A549 (cell line): ENCODE data around the gene KEAP1. TPM values are rescaled to one million over a fixed set of nuclear protein-coding genes. Genes with fewer than 3 reads are reported as not detected.

ENCODE experiments used
- ATAC-seq, 2 experiments: fragments of 200-7000 bp in 1 of 2; fragments of >200 bp in 1 of 2; cut with Nextera tagmentation in 1 of 2; cut with Tn5 transposase in 1 of 2; 3 replicates each; pipeline versions ENCODE4 v1.8.0 to v1.9.1; 2018 to 2020; ENCODE audit warnings: mild to moderate bottlenecking in 1 of 2, moderate library complexity in 1 of 2
- CTCF ChIA-PET: fragments of 300-600 bp; sonication (Branson Sonifier 250); formaldehyde crosslinking; extraction: SDS; loops from one replicate; lab custom pipeline; 2021; ENCODE audit warnings: antibody characterized with exemption, inconsistent platforms; lab: Yijun Ruan, JAX
- POLR2A ChIA-PET: fragments of 350-600 bp; formaldehyde crosslinking; extraction: SDS; loops from one replicate; lab custom pipeline; 2021; ENCODE audit warnings: antibody characterized with exemption, inconsistent platforms; lab: Yijun Ruan, JAX
- DNase-seq, 2 experiments: peaks; one replicate each; pipeline versions ENCODE4 v3.0.0 to v3.0.0-alpha.2; 2011 to 2016; ENCODE audit warnings: low read depth in 1 of 2, low spot score in 1 of 2
- FAIRE-seq: peaks from 2 replicates; lab custom pipeline; 2011; peaks lifted over from hg19 to GRCh38; lab: Jason Lieb, UNC
- H3K27ac ChIP-seq, 2 experiments: fragments of >200 bp; sonication (Bioruptor Twin); formaldehyde crosslinking; 3 replicates each; pipeline ENCODE4 v1.5.1; 2016 to 2017
- H3K4me1 ChIP-seq: fragments of >200 bp; sonication (Bioruptor Twin); formaldehyde crosslinking; 3 replicates; pipeline ENCODE4 v1.6.1; 2016
- H3K4me2 ChIP-seq: fragments of >200 bp; sonication (Bioruptor Twin); formaldehyde crosslinking; 3 replicates; pipeline ENCODE4 v1.6.1; 2016
- H3K4me3 ChIP-seq: fragments of >200 bp; sonication (Bioruptor Twin); formaldehyde crosslinking; 3 replicates; pipeline ENCODE4 v1.5.1; 2016
- H3K9me3 ChIP-seq: fragments of >200 bp; sonication (Bioruptor Twin); formaldehyde crosslinking; 3 replicates; pipeline ENCODE4 v1.6.1; 2016
- BHLHE40 ChIP-seq: IDR thresholded peaks from 2 replicates; pipeline ENCODE4 v1.6.1; 2012; ENCODE audit warnings: low read depth, low read length, inconsistent platforms
- CBX2 ChIP-seq: fragments of 200-600 bp; sonication (generic); IDR thresholded peaks from 2 replicates; pipeline ENCODE4 v1.6.1; 2016; ENCODE audit warnings: low read depth, mild to moderate bottlenecking, borderline replicate concordance
- CEBPB ChIP-seq, 2 experiments: fragments of >200 bp in 1 of 2; sonication (Bioruptor Twin) in 1 of 2; formaldehyde crosslinking in 1 of 2; IDR thresholded peaks; 2 replicates each; pipeline ENCODE4 v1.6.1; 2012 to 2016
- CHD4 ChIP-seq: fragments of 200-600 bp; sonication (generic); IDR thresholded peaks from 2 replicates; pipeline ENCODE4 v1.6.1; 2016; ENCODE audit warnings: antibody characterized with exemption, mild to moderate bottlenecking, borderline replicate concordance
- EHMT2 ChIP-seq: fragments of 200-600 bp; sonication (generic); IDR thresholded peaks from 2 replicates; pipeline ENCODE4 v1.6.1; 2016; ENCODE audit warnings: antibody characterized with exemption, low read depth, mild to moderate bottlenecking, moderate library complexity
- EP300 ChIP-seq, 2 experiments: fragments of >200 bp; sonication (Bioruptor Twin); formaldehyde crosslinking; IDR thresholded peaks; 2 replicates in 1 of 2; 3 replicates in 1 of 2; pipeline ENCODE4 v1.6.1; 2016 to 2017
- FOSL2 ChIP-seq, 2 experiments: fragments of 450-650 bp in 1 of 2; fragments of >200 bp in 1 of 2; sonication (Bioruptor Twin) in 1 of 2; formaldehyde crosslinking; IDR thresholded peaks; 2 replicates each; pipeline versions ENCODE4 v1.5.0 to v1.6.1; 2016 to 2020; ENCODE audit warnings: mild to moderate bottlenecking in 1 of 2, moderate library complexity in 1 of 2
- JUN ChIP-seq, 2 experiments: fragments of >200 bp; sonication (Bioruptor Twin); formaldehyde crosslinking; IDR thresholded peaks; 2 replicates in 1 of 2; 3 replicates in 1 of 2; pipeline ENCODE4 v1.6.1; 2016 to 2017
- KDM1A ChIP-seq: fragments of 200-600 bp; sonication (generic); IDR thresholded peaks from 2 replicates; pipeline ENCODE4 v1.6.1; 2016; ENCODE audit warnings: low read depth, mild to moderate bottlenecking
- KDM5A ChIP-seq: fragments of 200-600 bp; sonication (generic); IDR thresholded peaks from 2 replicates; pipeline ENCODE4 v1.6.1; 2016; ENCODE audit warnings: antibody characterized with exemption, mild to moderate bottlenecking
- NPAS2 ChIP-seq: fragments of 250-450 bp; sonication (Bioruptor Pico); IDR thresholded peaks from 2 replicates; pipeline ENCODE4 v1.8.0; 2022; ENCODE audit warnings: mild to moderate bottlenecking, moderate library complexity, borderline replicate concordance
- PHF8 ChIP-seq: fragments of 200-600 bp; sonication (generic); IDR thresholded peaks from 2 replicates; pipeline ENCODE4 v1.6.1; 2016; ENCODE audit warnings: low read depth, mild to moderate bottlenecking, antibody characterized with exemption, moderate library complexity, borderline replicate concordance
- POLR2A ChIP-seq: IDR thresholded peaks from 2 replicates; pipeline ENCODE4 v1.6.1; 2012; ENCODE audit warnings: mild to moderate bottlenecking, low read length
- RCOR1 ChIP-seq: fragments of 150-350 bp; IDR thresholded peaks from 2 replicates; pipeline ENCODE4 v1.6.1; 2014; ENCODE audit warnings: antibody characterized with exemption, low read length, low read depth
- TFCP2L1 ChIP-seq: fragments of 250-450 bp; sonication (Bioruptor Pico); IDR thresholded peaks from 2 replicates; pipeline ENCODE4 v1.5.0; 2021; ENCODE audit warnings: mild to moderate bottlenecking
- TP53 ChIP-seq: fragments of 250-450 bp; sonication (Bioruptor Pico); IDR thresholded peaks from 2 replicates; pipeline ENCODE4 v1.5.0; 2021; ENCODE audit warnings: mild to moderate bottlenecking, moderate library complexity
- ZFP36 ChIP-seq: fragments of 450-650 bp; IDR thresholded peaks from 2 replicates; pipeline ENCODE4 v1.6.1; 2014; ENCODE audit warnings: borderline replicate concordance; ENCODE audit not compliant: partially characterized antibody
- ZSCAN20 ChIP-seq: fragments of 250-450 bp; sonication (Bioruptor Pico); IDR thresholded peaks from 2 replicates; pipeline ENCODE4 v1.8.0; 2022; ENCODE audit warnings: mild to moderate bottlenecking, moderate library complexity
- WGBS: methylation state at CpG from one replicate; pipeline ENCODE4 v1.1.6; 2017; ENCODE audit errors: missing lambda C conversion rate; 5-methylcytosine and 5-hydroxymethylcytosine counted together
- polyA plus RNA-seq, 4 experiments: library from polyadenylated mRNA; depleted of rRNA in 3 of 4; stranded (reverse); fragments of >200 nt; fragmentation: RNase III in 1 of 4; extraction: RNeasy Plus Mini Kit Qiagen cat#74134 plus additional on column Dnase treatment in 1 of 4; gene quantifications; 2 replicates in 3 of 4; 3 replicates in 1 of 4; pipeline ENCODE4 v1.2.3, GENCODE V29; 2011 to 2017
- TF ChIP-seq, protein P1 (sequence below): IDR thresholded peaks from 2 replicates; pipeline ENCODE4 v1.6.1; 2012; ENCODE audit warnings: low read depth, borderline replicate concordance
- TF ChIP-seq, protein P2 (sequence below): IDR thresholded peaks from 2 replicates; pipeline ENCODE4 v1.6.1; 2012
- TF ChIP-seq, protein P3 (sequence below): fragments of >200 bp; sonication (Bioruptor Twin); formaldehyde crosslinking; IDR thresholded peaks from 3 replicates; pipeline ENCODE4 v1.6.1; 2016
- TF ChIP-seq, protein P4 (sequence below): fragments of 250-450 bp; sonication (Bioruptor Pico); IDR thresholded peaks from 2 replicates; pipeline ENCODE4 v1.5.0; 2021; ENCODE audit warnings: mild to moderate bottlenecking, moderate library complexity, borderline replicate concordance

The KEAP1 gene
- polyA plus RNA-seq, 2 of the 4 experiments (the other 2 are of a cell fraction), result 49.3 to 67.7 TPM

DNA sequence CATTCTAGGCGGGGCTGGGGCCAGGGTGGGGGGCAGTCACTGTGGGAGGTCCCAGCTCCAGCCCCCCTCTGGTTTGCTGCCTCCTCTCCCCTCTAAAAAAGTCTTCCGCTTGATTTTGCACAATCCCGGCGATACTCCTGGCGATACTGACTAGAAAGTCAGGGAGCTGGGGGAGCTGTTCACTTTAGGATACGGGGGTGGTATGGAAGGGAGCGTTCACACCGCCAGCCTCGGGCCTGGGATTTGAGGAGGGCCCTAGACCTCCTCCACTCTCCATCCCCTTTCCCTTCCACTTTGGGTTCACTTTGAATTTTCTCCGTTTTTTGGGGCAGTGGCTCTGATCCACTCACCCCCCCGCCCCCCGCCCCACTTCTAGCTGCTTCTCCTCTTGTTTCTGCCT, 35.0 kb downstream of the KEAP1 start:
- H3K4me2 ChIP-seq, result no peak overlapping the region
- DNase-seq (no peak), ATAC-seq (no peak), FAIRE-seq (no peak)
- ChIA-PET POLR2A (no interaction called here), CTCF (interaction anchor here (1.3 kb wide), 1 partner anchor 10 kb away, joined by 4 read pairs; no protein-coding TSS in a partner anchor)
- no peak overlapping the region for H3K27ac ChIP-seq
- H3K4me1 ChIP-seq, result no peaks in the 10 kb centered on the region
- TF ChIP-seq, protein P1, sequence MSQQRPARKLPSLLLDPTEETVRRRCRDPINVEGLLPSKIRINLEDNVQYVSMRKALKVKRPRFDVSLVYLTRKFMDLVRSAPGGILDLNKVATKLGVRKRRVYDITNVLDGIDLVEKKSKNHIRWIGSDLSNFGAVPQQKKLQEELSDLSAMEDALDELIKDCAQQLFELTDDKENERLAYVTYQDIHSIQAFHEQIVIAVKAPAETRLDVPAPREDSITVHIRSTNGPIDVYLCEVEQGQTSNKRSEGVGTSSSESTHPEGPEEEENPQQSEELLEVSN, result no peak
- TF ChIP-seq POLR2A, result no peak
- no peak for TF ChIP-seq TFCP2L1 (CRISPR knock-in tag)
- TF ChIP-seq, protein P2, sequence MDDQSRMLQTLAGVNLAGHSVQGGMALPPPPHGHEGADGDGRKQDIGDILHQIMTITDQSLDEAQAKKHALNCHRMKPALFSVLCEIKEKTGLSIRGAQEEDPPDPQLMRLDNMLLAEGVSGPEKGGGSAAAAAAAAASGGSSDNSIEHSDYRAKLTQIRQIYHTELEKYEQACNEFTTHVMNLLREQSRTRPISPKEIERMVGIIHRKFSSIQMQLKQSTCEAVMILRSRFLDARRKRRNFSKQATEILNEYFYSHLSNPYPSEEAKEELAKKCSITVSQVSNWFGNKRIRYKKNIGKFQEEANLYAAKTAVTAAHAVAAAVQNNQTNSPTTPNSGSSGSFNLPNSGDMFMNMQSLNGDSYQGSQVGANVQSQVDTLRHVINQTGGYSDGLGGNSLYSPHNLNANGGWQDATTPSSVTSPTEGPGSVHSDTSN, result no peak
- H3K4me3 ChIP-seq, result no peak overlapping the region
- 90% methylated on average over 10 of the region's 12 CpGs for WGBS
- H3K9me3 ChIP-seq, result no peaks in the 10 kb centered on the region

DNA sequence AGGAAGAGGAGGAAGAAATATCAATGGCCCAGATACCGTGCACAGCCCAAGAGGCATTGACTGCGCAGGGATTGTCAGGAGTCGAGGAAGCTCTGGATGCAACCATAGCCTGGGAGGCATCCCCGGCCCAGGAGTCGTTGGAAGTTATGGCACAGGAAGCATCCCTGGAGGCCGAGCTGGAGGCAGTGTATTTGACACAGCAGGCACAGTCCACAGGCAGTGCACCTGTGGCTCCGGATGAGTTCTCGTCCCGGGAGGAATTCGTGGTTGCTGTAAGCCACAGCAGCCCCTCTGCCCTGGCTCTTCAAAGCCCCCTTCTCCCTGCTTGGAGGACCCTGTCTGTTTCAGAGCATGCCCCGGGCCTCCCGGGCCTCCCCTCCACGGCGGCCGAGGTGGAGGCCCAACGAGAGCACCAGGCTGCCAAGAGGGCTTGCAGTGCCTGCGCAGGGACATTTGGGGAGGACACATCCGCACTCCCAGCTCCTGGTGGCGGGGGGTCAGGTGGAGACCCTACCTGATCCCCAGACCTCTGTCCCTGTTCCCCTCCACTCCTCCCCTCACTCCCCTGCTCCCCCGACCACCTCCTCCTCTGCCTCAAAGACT, 36.0 kb downstream of the KEAP1 start:
- Histone ChIP-seq H3K4me2 (no peak overlapping the region), H3K27ac (no peak overlapping the region), H3K4me1 (no peaks in the 10 kb centered on the region), H3K4me3 (no peak overlapping the region), H3K9me3 (no peaks in the 10 kb centered on the region)
- WGBS, result 86% methylated on average over 15 of the region's 20 CpGs
- FAIRE-seq, result no peak
- TF ChIP-seq CHD4 (no peak), EP300 (IDR thresholded peaks at IDR 0.05) (no peak), CBX2 (no peak)
- no peak for DNase-seq
- ATAC-seq, result peak in 1 of 2 experiments; percentile 58; a peak in 2 of 6 replicates
- POLR2A ChIA-PET, result interaction anchor here (0.5 kb wide), 1 partner anchor 27 kb away, joined by 4 read pairs; no protein-coding TSS in a partner anchor
- CTCF ChIA-PET, result interaction anchor here (1.2 kb wide), 1 partner anchor 17 kb away, joined by 6 read pairs; no protein-coding TSS in a partner anchor

DNA sequence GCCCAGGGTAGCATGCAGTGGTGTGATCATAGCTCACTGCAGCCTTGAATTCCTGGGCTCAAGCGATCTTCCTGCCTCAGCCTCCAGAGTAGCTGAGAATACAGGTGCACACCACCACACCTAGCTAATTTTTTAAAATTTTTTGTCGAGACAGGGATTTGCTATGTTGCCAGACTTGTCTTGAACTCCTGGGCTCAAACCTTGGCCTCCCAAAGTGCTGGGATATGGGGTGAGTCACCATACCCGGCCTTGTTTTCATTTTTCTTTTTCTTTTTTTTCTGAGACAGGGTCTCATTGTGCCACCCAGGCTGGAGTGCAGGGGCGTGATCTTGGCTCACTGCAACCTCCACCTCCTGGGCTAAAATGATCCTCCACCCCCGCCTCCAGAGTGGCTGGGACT, 38.7 kb downstream of the KEAP1 start:
- H3K9me3 ChIP-seq, result no peaks in the 10 kb centered on the region
- no peak for ATAC-seq
- no peak for TF ChIP-seq BHLHE40
- TF ChIP-seq FOSL2 (IDR thresholded peaks at IDR 0.05), result no peak
- TF ChIP-seq FOSL2 (CRISPR knock-in tag; IDR thresholded peaks at IDR 0.05), result no peak
- TF ChIP-seq PHF8, result no peak
- TF ChIP-seq NPAS2, result no peak
- TF ChIP-seq JUN (IDR thresholded peaks at IDR 0.05), result no peak
- TF ChIP-seq EHMT2, result no peak
- TF ChIP-seq, protein P3, sequence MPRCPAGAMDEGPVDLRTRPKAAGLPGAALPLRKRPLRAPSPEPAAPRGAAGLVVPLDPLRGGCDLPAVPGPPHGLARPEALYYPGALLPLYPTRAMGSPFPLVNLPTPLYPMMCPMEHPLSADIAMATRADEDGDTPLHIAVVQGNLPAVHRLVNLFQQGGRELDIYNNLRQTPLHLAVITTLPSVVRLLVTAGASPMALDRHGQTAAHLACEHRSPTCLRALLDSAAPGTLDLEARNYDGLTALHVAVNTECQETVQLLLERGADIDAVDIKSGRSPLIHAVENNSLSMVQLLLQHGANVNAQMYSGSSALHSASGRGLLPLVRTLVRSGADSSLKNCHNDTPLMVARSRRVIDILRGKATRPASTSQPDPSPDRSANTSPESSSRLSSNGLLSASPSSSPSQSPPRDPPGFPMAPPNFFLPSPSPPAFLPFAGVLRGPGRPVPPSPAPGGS, result no peak
- no peak for TF ChIP-seq KDM1A
- TF ChIP-seq, protein P4, sequence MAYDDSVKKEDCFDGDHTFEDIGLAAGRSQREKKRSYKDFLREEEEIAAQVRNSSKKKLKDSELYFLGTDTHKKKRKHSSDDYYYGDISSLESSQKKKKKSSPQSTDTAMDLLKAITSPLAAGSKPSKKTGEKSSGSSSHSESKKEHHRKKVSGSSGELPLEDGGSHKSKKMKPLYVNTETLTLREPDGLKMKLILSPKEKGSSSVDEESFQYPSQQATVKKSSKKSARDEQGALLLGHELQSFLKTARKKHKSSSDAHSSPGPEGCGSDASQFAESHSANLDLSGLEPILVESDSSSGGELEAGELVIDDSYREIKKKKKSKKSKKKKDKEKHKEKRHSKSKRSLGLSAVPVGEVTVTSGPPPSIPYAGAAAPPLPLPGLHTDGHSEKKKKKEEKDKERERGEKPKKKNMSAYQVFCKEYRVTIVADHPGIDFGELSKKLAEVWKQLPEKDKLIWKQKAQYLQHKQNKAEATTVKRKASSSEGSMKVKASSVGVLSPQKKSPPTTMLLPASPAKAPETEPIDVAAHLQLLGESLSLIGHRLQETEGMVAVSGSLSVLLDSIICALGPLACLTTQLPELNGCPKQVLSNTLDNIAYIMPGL (CRISPR knock-in tag), result no peak
- no peak for TF ChIP-seq POLR2A
- TF ChIP-seq, protein P2, result no peak
- TF ChIP-seq EP300 (IDR thresholded peaks at IDR 0.05), result no peak
- TF ChIP-seq CEBPB (IDR thresholded peaks at IDR 0.05), result no peak
- TF ChIP-seq ZSCAN20 (CRISPR knock-in tag), result no peak
- no peak for TF ChIP-seq KDM5A
- TF ChIP-seq TP53, result no peak
- no peak for TF ChIP-seq ZFP36
- no peak for TF ChIP-seq RCOR1
- H3K27ac ChIP-seq, result no peak overlapping the region
- H3K4me3 ChIP-seq, result no peak overlapping the region
- no peak for DNase-seq
- ChIA-PET POLR2A (interaction anchor here (0.5 to 0.6 kb wide), 2 partner anchors 84 to 238 kb away, joined by 3 read pairs; partner anchors contain the start of gene TYK2), CTCF (no interaction called here)
- H3K4me1 ChIP-seq, result no peaks in the 10 kb centered on the region
- no peak overlapping the region for H3K4me2 ChIP-seq
- FAIRE-seq, result no peak
- WGBS, result 82% methylated on average over 5 of the region's 5 CpGs
